K562 (cell line): ENCODE results near the gene CLK3. TPM values are rescaled to one million over a fixed set of nuclear protein-coding genes. Genes with fewer than 3 reads are reported as not detected.

Experiments used
- BRD4 ChIP-seq: fragments of 200-600 bp; sonication (generic); IDR thresholded peaks from 2 replicates; pipeline ENCODE4 v1.6.1; 2017; ENCODE audit warnings: inconsistent platforms
- CTBP1 ChIP-seq: fragments of 450-650 bp; IDR thresholded peaks from 2 replicates; pipeline ENCODE4 v1.6.1; 2016; ENCODE audit warnings: borderline replicate concordance
- ELK1 ChIP-seq: sonication (generic); formaldehyde crosslinking; IDR thresholded peaks from 2 replicates; pipeline ENCODE4 v1.8.1; 2022; ENCODE audit warnings: missing genetic modification reagents
- FUS ChIP-seq: fragments of 200-400 bp; formaldehyde crosslinking; optimal IDR thresholded peaks from 2 replicates; pipeline ENCODE3; 2017; ENCODE audit warnings: low read depth, low read length
- HMG20B ChIP-seq: fragments of 250-450 bp; sonication (Bioruptor Pico); IDR thresholded peaks from 2 replicates; pipeline ENCODE4 v1.5.0; 2021; ENCODE audit warnings: mild to moderate bottlenecking
- NCOA1 ChIP-seq: fragments of 450-650 bp; IDR thresholded peaks from 2 replicates; pipeline ENCODE4 v1.6.1; 2016; ENCODE audit warnings: low read depth
- NCOA4 ChIP-seq: fragments of 450-650 bp; IDR thresholded peaks from 2 replicates; pipeline ENCODE4 v1.6.1; 2018; ENCODE audit warnings: mild to moderate bottlenecking; ENCODE audit not compliant: partially characterized antibody
- OTX1 ChIP-seq: fragments of 450-650 bp; formaldehyde crosslinking; IDR thresholded peaks from 2 replicates; pipeline ENCODE4 v1.4.0; 2022; ENCODE audit warnings: mild to moderate bottlenecking
- RFX1 ChIP-seq: fragments of 450-650 bp; IDR thresholded peaks from 2 replicates; pipeline ENCODE4 v1.6.1; 2016; ENCODE audit warnings: mild to moderate bottlenecking, moderate library complexity
- SRSF7 ChIP-seq: fragments of 200-400 bp; formaldehyde crosslinking; optimal IDR thresholded peaks from 2 replicates; pipeline ENCODE3; 2017; ENCODE audit warnings: mild to moderate bottlenecking, low read depth, low read length
- STAT5B ChIP-seq: fragments of 250-450 bp; sonication (Bioruptor Pico); IDR thresholded peaks from 2 replicates; pipeline ENCODE4 v1.8.0; 2021; ENCODE audit warnings: mild to moderate bottlenecking, inconsistent platforms
- SUPT5H ChIP-seq: fragments of 450-650 bp; IDR thresholded peaks from 2 replicates; pipeline ENCODE4 v1.6.1; 2016
- TEAD1 ChIP-seq, 2 experiments: fragments of 450-650 bp in 1 of 2; sonication (generic) in 1 of 2; formaldehyde crosslinking; IDR thresholded peaks; 2 replicates each; pipeline versions ENCODE4 v1.4.0 to v1.8.0; 2020 to 2022; ENCODE audit warnings: mild to moderate bottlenecking in 2 of 2, missing genetic modification reagents in 1 of 2
- U2AF1 ChIP-seq: fragments of 200-400 bp; formaldehyde crosslinking; optimal IDR thresholded peaks from 2 replicates; pipeline ENCODE3; 2017; ENCODE audit warnings: mild to moderate bottlenecking, low read depth, low read length, moderate library complexity
- UBTF ChIP-seq, 2 experiments: IDR thresholded peaks; 2 replicates each; pipeline ENCODE4 v1.6.1; 2012; ENCODE audit warnings: improper control_type of control experiment in 2 of 2, low read depth in 2 of 2, low read length in 2 of 2, borderline replicate concordance in 1 of 2
- USF2 ChIP-seq: sonication (generic); formaldehyde crosslinking; IDR thresholded peaks from 2 replicates; pipeline ENCODE4 v1.5.0; 2020; ENCODE audit warnings: missing genetic modification reagents
- ZBTB9 ChIP-seq: fragments of 450-650 bp; formaldehyde crosslinking; IDR thresholded peaks from 2 replicates; pipeline ENCODE4 v1.4.0; 2020; ENCODE audit warnings: mild to moderate bottlenecking, moderate library complexity
- ZMIZ1 ChIP-seq, 2 experiments: fragments of 150-350 bp in 1 of 2; IDR thresholded peaks; 2 replicates each; pipeline ENCODE4 v1.6.1; 2012 to 2016; ENCODE audit warnings: low read depth in 2 of 2, low read length in 2 of 2, mild to moderate bottlenecking in 1 of 2, moderate library complexity in 1 of 2
- ZNF717 ChIP-seq: fragments of 250-450 bp; sonication (Bioruptor Pico); IDR thresholded peaks from 2 replicates; pipeline ENCODE4 v1.5.0; 2021
- ZNF780A ChIP-seq: fragments of 250-450 bp; sonication (Bioruptor Pico); IDR thresholded peaks from 2 replicates; pipeline ENCODE4 v1.5.0; 2021; ENCODE audit warnings: mild to moderate bottlenecking
- polyA plus RNA-seq, 8 experiments: library from polyadenylated mRNA; depleted of rRNA in 4 of 8; stranded (reverse) in 5 of 8; unstranded in 3 of 8; fragments of >200 nt; fragmentation: Nextera tagmentation in 2 of 8; fragmentation: Illumina TruSeq in 1 of 8; extraction: Ambion mirVana in 2 of 8; extraction: Trizol in 1 of 8; gene quantifications; 2 replicates each; pipeline versions ENCODE4 v1.2.1 to v1.2.3, GENCODE V29; 2011 to 2014; ENCODE audit warnings: inconsistent platforms in 1 of 8, missing spikeins in 1 of 8
- total RNA-seq, 7 experiments: library from RNA; depleted of rRNA in 6 of 7; stranded (reverse); fragments of >200 nt in 6 of 7; fragmentation: Illumina TruSeq in 2 of 7; extraction: Trizol in 2 of 7; gene quantifications; 2 replicates each; pipeline versions ENCODE4 v1.2.1 to v1.2.3, GENCODE V29; 2011 to 2021; ENCODE audit warnings: low replicate concordance in 1 of 7

CLK3 gene
- total and polyA plus RNA-seq, 9 of the 15 experiments (the other 6 are each of a cell fraction or from before 2014, with no cell fraction given): 1.2 to 95.2 (median 51.7) TPM

- TF ChIP-seq UBTF (IDR thresholded peaks at IDR 0.05; ENCODE audit: borderline replicate concordance in 1 of 2, low read depth in 2 of 2, low read length in 2 of 2) (0 out of 4 replicates have a peak, but pooled peaks of 1 of the 2 experiments have one; percentile 46), USF2 (no peak), ZMIZ1 (IDR thresholded peaks at IDR 0.05; ENCODE audit: low read depth in 2 of 2, low read length in 2 of 2) (no peak), CTBP1 (peak; percentile 96), OTX1 (no peak), ZBTB9 (CRISPR knock-in tag) (no peak), BRD4 (no peak), HMG20B (CRISPR knock-in tag) (no peak), TEAD1 (CRISPR knock-in tag; IDR thresholded peaks at IDR 0.05) (no peak), FUS (no peak), RFX1 (no peak), ZNF717 (CRISPR knock-in tag) (no peak), U2AF1 (no peak), ELK1 (CRISPR knock-in tag) (no peak), NCOA4 (no peak), STAT5B (CRISPR knock-in tag) (no peak), SRSF7 (no peak), SUPT5H (no peak), ZNF780A (no peak), NCOA1 (no peak)
Measured at GRCh38 chr15:74580538-74581350, 34.9 kb upstream of the CLK3 start (continued).
